ENCODE measurements around the gene LPAR3. TPM values are rescaled to one million over a fixed set of nuclear protein-coding genes. Genes with fewer than 3 reads are reported as not detected.

Gene LPAR3
- total RNA-seq, 1 donor from 2014 or later, result 18.7 TPM

- TF ChIP-seq POLR2A (IDR thresholded peaks at IDR 0.05) (no peak), POLR2AphosphoS5 (IDR thresholded peaks at IDR 0.05; ENCODE audit: insufficient read depth in 1 of 2, low read depth in 1 of 2) (no peak), CTCF (IDR thresholded peaks at IDR 0.05) (no peak)
- Histone ChIP-seq H3K27ac (no peak overlapping the region), H3K9me3 (no peaks in the 10 kb centered on the region), H3K36me3 (no peaks in the 10 kb centered on the region), H3K4me1 (no peaks in the 10 kb centered on the region), H3K27me3 (no peaks in the 10 kb centered on the region), H3K4me3 (no peak overlapping the region)
- no peak for DNase-seq (ENCODE audit: extremely low spot score in 2 of 2)
- intact Hi-C loops (cut with DNase I), result no loop called here
These were observed 46.1 kb upstream of the LPAR3 start for GRCh38 chr1:84939151-84939550.

- TF ChIP-seq POLR2AphosphoS5 (IDR thresholded peaks at IDR 0.05; ENCODE audit: insufficient read depth in 1 of 2, low read depth in 1 of 2) (no peak), CTCF (IDR thresholded peaks at IDR 0.05) (peak; percentile 32 to 86 (median 61))
- no peaks in the 10 kb centered on the region for H3K27me3 ChIP-seq
- H3K4me3 ChIP-seq, result no peak overlapping the region
- no peaks in the 10 kb centered on the region for H3K36me3 ChIP-seq
- no peaks in the 10 kb centered on the region for H3K4me1 ChIP-seq
- H3K27ac ChIP-seq, result no peak overlapping the region
- no peaks in the 10 kb centered on the region for H3K9me3 ChIP-seq
- intact Hi-C loops (cut with DNase I), result no loop called here
- no peak for DNase-seq (ENCODE audit: extremely low spot score in 2 of 2)
These were observed 43.3 kb upstream of the LPAR3 start for GRCh38 chr1:84936116-84936810.

- H3K27me3 ChIP-seq, result no peaks in the 10 kb centered on the region
- intact Hi-C loops (cut with DNase I), result no loop called here
- H3K27ac ChIP-seq, result no peak overlapping the region
- DNase-seq (ENCODE audit: extremely low spot score in 2 of 2), result no peak
- no peak overlapping the region for H3K4me3 ChIP-seq
- no peaks in the 10 kb centered on the region for H3K36me3 ChIP-seq
- TF ChIP-seq POLR2AphosphoS5 (IDR thresholded peaks at IDR 0.05; ENCODE audit: insufficient read depth in 1 of 2, low read depth in 1 of 2) (no peak), POLR2A (IDR thresholded peaks at IDR 0.05) (no peak), CTCF (IDR thresholded peaks at IDR 0.05) (no peak)
- no peaks in the 10 kb centered on the region for H3K4me1 ChIP-seq
- no peaks in the 10 kb centered on the region for H3K9me3 ChIP-seq
These were observed 40.1 kb upstream of the LPAR3 start for GRCh38 chr1:84933011-84933611.

- DNase-seq (ENCODE audit: extremely low spot score in 2 of 2), result no peak
- H3K27me3 ChIP-seq, result no peaks in the 10 kb centered on the region
- no peaks in the 10 kb centered on the region for H3K9me3 ChIP-seq
- H3K27ac ChIP-seq, result no peak overlapping the region
- no peaks in the 10 kb centered on the region for H3K36me3 ChIP-seq
- H3K4me3 ChIP-seq, result no peak overlapping the region
- TF ChIP-seq POLR2AphosphoS5 (IDR thresholded peaks at IDR 0.05; ENCODE audit: insufficient read depth in 1 of 2, low read depth in 1 of 2) (no peak), POLR2A (IDR thresholded peaks at IDR 0.05) (no peak), CTCF (IDR thresholded peaks at IDR 0.05) (no peak)
- no peaks in the 10 kb centered on the region for H3K4me1 ChIP-seq
- intact Hi-C loops (cut with DNase I), result no loop called here
These were observed 37.8 kb upstream of the LPAR3 start for GRCh38 chr1:84930831-84931230.

- Histone ChIP-seq H3K27me3 (no peaks in the 10 kb centered on the region), H3K4me3 (no peak overlapping the region), H3K4me1 (no peaks in the 10 kb centered on the region), H3K27ac (no peak overlapping the region), H3K9me3 (no peaks in the 10 kb centered on the region), H3K36me3 (no peaks in the 10 kb centered on the region)
- intact Hi-C loops (cut with DNase I), result no loop called here
- DNase-seq (ENCODE audit: extremely low spot score in 2 of 2), result no peak
- TF ChIP-seq CTCF (IDR thresholded peaks at IDR 0.05), result no peak
- no peak for TF ChIP-seq POLR2AphosphoS5 (IDR thresholded peaks at IDR 0.05; ENCODE audit: insufficient read depth in 1 of 2, low read depth in 1 of 2)
- no peak for TF ChIP-seq POLR2A (IDR thresholded peaks at IDR 0.05)
These were observed 37.3 kb upstream of the LPAR3 start for GRCh38 chr1:84930329-84930728.
